Measurements from ENCODE around the gene NUMB.
"Not testable (repeated sequence)": the region's sequence is repeated elsewhere in the genome, so short reads cannot be mapped to it uniquely, and the experiment has no call there.

Gene NUMB

GRCh38 chr14:73323896-73324399, 134.4 kb downstream of the NUMB start:
- TF ChIP-seq CTCF (IDR thresholded peaks at IDR 0.05; ENCODE audit: borderline replicate concordance, insufficient read depth, low read depth, low read length) = no peak
- no peak overlapping the region for H3K4me3 ChIP-seq (ENCODE audit: low read depth, low read length)

GRCh38 chr14:73313151-73313550, 145.2 kb downstream of the NUMB start:
- no peak overlapping the region for H3K4me3 ChIP-seq (ENCODE audit: low read depth, low read length)
- TF ChIP-seq CTCF (IDR thresholded peaks at IDR 0.05; ENCODE audit: borderline replicate concordance, insufficient read depth, low read depth, low read length) = no peak

GRCh38 chr14:73312687-73313086, 145.7 kb downstream of the NUMB start:
- no peak overlapping the region for H3K4me3 ChIP-seq (ENCODE audit: low read depth, low read length)
- TF ChIP-seq CTCF (IDR thresholded peaks at IDR 0.05; ENCODE audit: borderline replicate concordance, insufficient read depth, low read depth, low read length) = no peak

- no peak for TF ChIP-seq CTCF (IDR thresholded peaks at IDR 0.05; ENCODE audit: borderline replicate concordance, insufficient read depth, low read depth, low read length)
- H3K4me3 ChIP-seq (ENCODE audit: low read depth, low read length) = no peak overlapping the region
Observed at GRCh38 chr14:73311708-73312030, 146.7 kb downstream of the NUMB start.

- H3K4me3 ChIP-seq (ENCODE audit: low read depth, low read length) = not testable (repeated sequence)
Observed at GRCh38 chr14:73309207-73309606, 149.1 kb downstream of the NUMB start.

GRCh38 chr14:73307261-73307660, 151.1 kb downstream of the NUMB start:
- no peak overlapping the region for H3K4me3 ChIP-seq (ENCODE audit: low read depth, low read length)
- no peak for TF ChIP-seq CTCF (IDR thresholded peaks at IDR 0.05; ENCODE audit: borderline replicate concordance, insufficient read depth, low read depth, low read length)

GRCh38 chr14:73305499-73305898, 152.8 kb downstream of the NUMB start:
- no peak overlapping the region for H3K4me3 ChIP-seq (ENCODE audit: low read depth, low read length)
- TF ChIP-seq CTCF (IDR thresholded peaks at IDR 0.05; ENCODE audit: borderline replicate concordance, insufficient read depth, low read depth, low read length) = no peak

GRCh38 chr14:73295198-73295796, 163.0 kb downstream of the NUMB start:
- TF ChIP-seq CTCF (IDR thresholded peaks at IDR 0.05; ENCODE audit: borderline replicate concordance, insufficient read depth, low read depth, low read length) = peak; percentile 41; the same call in 1 of the 2 replicates
- no peak overlapping the region for H3K4me3 ChIP-seq (ENCODE audit: low read depth, low read length)
